GM12878 (cell line): ENCODE data around the gene SIRT7. TPM values are rescaled to one million over a fixed set of nuclear protein-coding genes. Genes with fewer than 3 reads are reported as not detected.

Source experiments
- ATAC-seq: fragments of 200-7000 bp; cut with Tn5 transposase; 3 replicates; pipeline ENCODE4 v1.9.1; 2020; ENCODE audit warnings: mild to moderate bottlenecking, moderate library complexity
- BruUV-seq: library from RNA; stranded (reverse); fragments of 400-500 nt; replicated peaks from 2 replicates; lab custom pipeline; 2021; lab: Mats Ljungman, UMichigan
- CTCF ChIA-PET: fragments of 300-600 bp; sonication (Branson Sonifier 250); formaldehyde crosslinking; extraction: SDS; loops from one replicate; lab custom pipeline; 2021; ENCODE audit warnings: inconsistent platforms; lab: Yijun Ruan, JAX
- POLR2A ChIA-PET: fragments of 350-600 bp; formaldehyde crosslinking; extraction: SDS; loops from one replicate; lab custom pipeline; 2021; ENCODE audit warnings: inconsistent platforms; lab: Charles Lee
- RAD21 ChIA-PET: fragments of 300-600 bp; sonication (Branson Sonifier 250); formaldehyde crosslinking; loops from one replicate; lab custom pipeline; 2023; ENCODE audit warnings: antibody characterized with exemption; ENCODE audit not compliant: unreplicated experiment; lab: Charles Lee
- SMC1A ChIA-PET: fragments of 300-600 bp; sonication (Branson Sonifier 250); formaldehyde crosslinking; loops from one replicate; lab custom pipeline; 2023; ENCODE audit not compliant: unreplicated experiment, uncharacterized antibody; lab: Charles Lee
- DNase-seq: peaks from one replicate; pipeline ENCODE4 v3.0.0-alpha.2; 2011; ENCODE audit warnings: low read depth, low spot score
- FAIRE-seq: peaks from 3 replicates; lab custom pipeline; 2011; peaks lifted over from hg19 to GRCh38; lab: Jason Lieb, UNC
- H2AFZ ChIP-seq: 2 replicates; pipeline ENCODE4 v1.6.0; 2011; ENCODE audit warnings: low read depth, low read length, control low read depth; ENCODE audit not compliant: control insufficient read depth
- H3K27ac ChIP-seq: 2 replicates; pipeline ENCODE4 v1.5.1; 2011; ENCODE audit warnings: control low read depth; ENCODE audit not compliant: control insufficient read depth, insufficient read depth
- H3K27me3 ChIP-seq, 2 experiments: replicated peaks in 1 of 2; 2 replicates each; pipeline versions ENCODE4 v1.6.0 to v1.6.1; 2011; ENCODE audit warnings: low read length in 1 of 2; ENCODE audit not compliant: control insufficient read depth in 2 of 2, insufficient read depth in 2 of 2
- H3K36me3 ChIP-seq, 2 experiments: 2 replicates each; pipeline ENCODE4 v1.5.1; 2011; ENCODE audit warnings: low read length in 1 of 2; ENCODE audit not compliant: control insufficient read depth in 2 of 2, insufficient read depth in 2 of 2
- H3K4me1 ChIP-seq: 2 replicates; pipeline ENCODE4 v1.6.1; 2011; ENCODE audit warnings: mild to moderate bottlenecking, low read length, moderate library complexity, mixed read lengths; ENCODE audit not compliant: control insufficient read depth, insufficient read depth
- H3K4me2 ChIP-seq: 2 replicates; pipeline ENCODE4 v1.6.0; 2011; ENCODE audit warnings: control low read depth; ENCODE audit not compliant: control insufficient read depth, insufficient read depth
- H3K4me3 ChIP-seq: fragments of 200-600 bp; sonication (generic); 2 replicates; pipeline ENCODE4 v1.5.1; 2016
- H3K79me2 ChIP-seq: 2 replicates; pipeline ENCODE4 v1.6.0; 2011; ENCODE audit warnings: low read length; ENCODE audit not compliant: control insufficient read depth, insufficient read depth
- H3K9ac ChIP-seq: 2 replicates; pipeline ENCODE4 v1.8.0; 2011; ENCODE audit warnings: low read length, control low read depth, mixed read lengths; ENCODE audit not compliant: control insufficient read depth, insufficient read depth
- H3K9me3 ChIP-seq: replicated peaks from 3 replicates; pipeline ENCODE4 v1.5.1; 2011; ENCODE audit warnings: mild to moderate bottlenecking, low read length; ENCODE audit not compliant: control insufficient read depth, insufficient read depth
- H4K20me1 ChIP-seq: 2 replicates; pipeline ENCODE4 v1.6.0; 2011; ENCODE audit not compliant: control insufficient read depth, insufficient read depth
- BMI1 ChIP-seq: fragments of 450-650 bp; IDR thresholded peaks from 2 replicates; pipeline ENCODE4 v1.6.1; 2016; ENCODE audit warnings: mild to moderate bottlenecking, moderate library complexity, borderline replicate concordance
- HDGF ChIP-seq: fragments of 450-650 bp; IDR thresholded peaks from 2 replicates; pipeline ENCODE4 v1.6.1; 2016; ENCODE audit warnings: antibody characterized with exemption
- MEF2B ChIP-seq: fragments of 450-650 bp; IDR thresholded peaks from 2 replicates; pipeline ENCODE4 v1.6.1; 2018; ENCODE audit warnings: mild to moderate bottlenecking, moderate library complexity; ENCODE audit not compliant: partially characterized antibody, poor library complexity, severe bottlenecking
- NR2F1 ChIP-seq: fragments of 450-650 bp; conservative IDR thresholded peaks from 2 replicates; pipeline ENCODE4 v1.6.1; 2017; ENCODE audit warnings: mild to moderate bottlenecking
- RAD21 ChIP-seq: IDR thresholded peaks from 2 replicates; pipeline ENCODE4 v1.6.1; 2011; ENCODE audit warnings: mild to moderate bottlenecking, low read depth, low read length, moderate library complexity; ENCODE audit not compliant: insufficient read depth
- RAD51 ChIP-seq: fragments of 450-650 bp; IDR thresholded peaks from 2 replicates; pipeline ENCODE4 v1.6.1; 2016; ENCODE audit warnings: moderate library complexity, mild to moderate bottlenecking, inconsistent platforms
- RBBP5 ChIP-seq: fragments of 200-600 bp; sonication (generic); conservative IDR thresholded peaks from 2 replicates; pipeline ENCODE4 v1.6.1; 2016
- ZNF217 ChIP-seq: fragments of 450-650 bp; IDR thresholded peaks from 2 replicates; pipeline ENCODE4 v1.6.1; 2017; ENCODE audit warnings: antibody characterized with exemption, mild to moderate bottlenecking
- WGBS: methylation state at CpG from one replicate; pipeline ENCODE4 v1.1.6; 2016; ENCODE audit warnings: low lambda C conversion rate; ENCODE audit not compliant: insufficient replicate concordance, insufficient coverage; ENCODE audit errors: missing lambda C conversion rate; 5-methylcytosine and 5-hydroxymethylcytosine counted together
- in situ Hi-C: fragments of 300-500 bp; cut with MboI; formaldehyde crosslinking; loops from 9 replicates; pipeline ENCODE4 v1.14.3; 2018; ENCODE audit warnings: mixed read lengths
- intact Hi-C: fragments of 100-400 bp; cut with micrococcal nuclease; formaldehyde crosslinking; loops from one replicate; pipeline ENCODE4 v1.14.2; 2022; ENCODE audit not compliant: unreplicated experiment
- polyA plus RNA-seq, 11 experiments: library from polyadenylated mRNA; depleted of rRNA in 4 of 11; unstranded in 6 of 11; stranded (reverse) in 5 of 11; fragments of >200 nt; fragmentation: Nextera tagmentation in 4 of 11; fragmentation: Illumina TruSeq in 1 of 11; extraction: Ambion mirVana in 4 of 11; extraction: Trizol in 1 of 11; gene quantifications; 1 replicate in 1 of 11; 2 replicates in 10 of 11; pipeline versions ENCODE4 v1.2.1 to v1.2.3, GENCODE V29; 2011 to 2016; ENCODE audit warnings: inconsistent platforms in 2 of 11, missing spikeins in 2 of 11, low read depth in 1 of 11
- total RNA-seq, 4 experiments: library from RNA; depleted of rRNA in 3 of 4; stranded (reverse); fragments of >200 nt in 3 of 4; fragmentation: Illumina TruSeq in 1 of 4; extraction: Trizol in 1 of 4; gene quantifications; 2 replicates each; pipeline versions ENCODE4 v1.2.1 to v1.2.3, GENCODE V29; 2013 to 2021
- TF ChIP-seq, protein P1 (sequence below): fragments of 450-650 bp; IDR thresholded peaks from 2 replicates; pipeline ENCODE4 v1.6.1; 2016; ENCODE audit warnings: mild to moderate bottlenecking, moderate library complexity, borderline replicate concordance
- TF ChIP-seq, protein P2 (sequence below): fragments of 450-650 bp; IDR thresholded peaks from 2 replicates; pipeline ENCODE4 v1.6.1; 2014; ENCODE audit warnings: mild to moderate bottlenecking
- TF ChIP-seq, protein P3 (sequence below): fragments of 450-650 bp; IDR thresholded peaks from 2 replicates; pipeline ENCODE4 v1.6.1; 2016; ENCODE audit warnings: mild to moderate bottlenecking
- TF ChIP-seq, protein P4 (sequence below): IDR thresholded peaks from 2 replicates; pipeline ENCODE4 v1.6.1; 2011; ENCODE audit warnings: borderline replicate concordance, low read depth, mild to moderate bottlenecking, moderate library complexity, mixed read lengths, low read length; ENCODE audit not compliant: insufficient read depth; ENCODE audit errors: extremely low read length
- TF ChIP-seq, protein P5 (sequence below): IDR thresholded peaks from 2 replicates; pipeline ENCODE4 v1.6.1; 2011; ENCODE audit warnings: low read depth, mild to moderate bottlenecking, low read length, moderate library complexity, borderline replicate concordance; ENCODE audit errors: extremely low read depth

SIRT7 gene
- total and polyA plus RNA-seq, 10 of the 15 experiments (the other 5 are each of a cell fraction or from before 2014, with no cell fraction given), result 1.2 to 56.2 (median 22.7) TPM

DNA sequence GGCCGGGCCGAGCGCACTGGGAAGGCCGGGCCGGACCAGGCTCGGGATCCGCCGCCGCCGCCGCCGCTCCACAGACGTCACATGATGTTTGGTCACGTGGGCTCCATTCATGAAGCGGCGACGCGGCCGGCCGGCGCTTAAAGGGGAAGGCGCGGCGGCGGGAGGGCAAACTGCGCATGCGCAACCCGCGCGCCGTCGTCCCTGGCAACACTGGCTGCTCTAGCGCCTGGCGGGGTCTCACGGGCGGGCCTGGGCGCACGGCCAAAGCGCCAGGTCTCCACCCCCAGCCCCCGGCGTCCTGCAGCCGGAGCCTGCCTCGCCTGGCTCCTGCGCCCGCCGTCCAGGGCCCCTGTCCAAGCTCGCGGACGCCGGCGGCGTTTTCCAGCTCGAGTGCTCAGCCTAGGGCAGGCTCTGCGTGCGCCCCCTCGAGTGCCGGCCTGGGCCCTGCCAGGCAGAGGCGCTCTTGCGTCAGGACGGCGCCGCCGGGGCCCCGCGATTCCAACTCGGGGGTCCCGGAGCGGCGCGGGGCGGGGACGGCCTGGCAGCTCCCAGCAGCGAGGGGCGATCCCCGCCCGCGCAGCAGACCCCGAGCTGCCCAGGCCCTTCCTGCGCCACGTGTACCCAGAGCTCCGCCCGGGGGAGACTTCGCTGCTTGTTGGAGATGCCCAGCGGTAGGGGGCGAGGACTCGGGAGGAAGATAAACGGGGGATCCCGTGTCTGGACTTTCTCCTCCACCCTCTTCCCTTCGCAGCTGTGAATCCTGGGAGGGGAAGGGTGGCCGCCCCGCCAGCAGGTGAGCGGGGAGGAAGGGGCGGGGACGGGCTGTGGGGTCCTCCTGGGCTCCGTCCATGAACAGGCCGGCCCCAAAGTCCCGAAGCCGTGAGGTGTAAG is 9.9 kb upstream of the SIRT7 start, which contains the start of gene MAFG:
Gene MAFG (minus strand): TSS at position 83 of the 891 bp plus-strand sequence. CDS start 4,550 bp downstream, outside the sequence.
- BruUV-seq, result no TSS peak
- Histone ChIP-seq H3K9me3 (no peaks in the 10 kb centered on the region), H3K27ac (peak within 1 kb of the TSS; percentile 71), H4K20me1 (no peaks in the 10 kb centered on the region; the same call in 1 of the 2 replicates), H3K4me3 (peak within 1 kb of the TSS; percentile 83), H3K79me2 (peaks cover 38% of the 10 kb centered on the region), H2AFZ (peak within 1 kb of the TSS; percentile 89), H3K36me3 (no peaks in the 10 kb centered on the region; a peak in 2 of 4 replicates), H3K4me2 (peak within 1 kb of the TSS; percentile 97), H3K9ac (peak within 1 kb of the TSS; percentile 85), H3K27me3 (no peaks in the 10 kb centered on the region), H3K4me1 (peaks cover 27% of the 10 kb centered on the region)
- ChIA-PET POLR2A (interaction anchor here (0.6 to 1.6 kb wide), 6 partner anchors 9 to 269 kb away, joined by 3 to 8 read pairs (median 4); partner anchors contain the start of genes P4HB and PYCR1), SMC1A (interaction anchor here (1.0 to 1.5 kb wide), 3 partner anchors 11 to 94 kb away, joined by 3 to 6 read pairs (median 3); no protein-coding TSS in a partner anchor), CTCF (interaction anchor here (0.8 to 1.7 kb wide), 6 partner anchors 8 to 93 kb away, joined by 4 to 8 read pairs (median 4); no protein-coding TSS in a partner anchor), RAD21 (interaction anchor here (0.8 to 1.0 kb wide), 2 partner anchors 35 to 67 kb away, joined by 3 read pairs; partner anchors contain the start of gene P4HB)
- FAIRE-seq (peak; percentile 61), ATAC-seq (peak; percentile 75), DNase-seq (peak; percentile 48)
- intact Hi-C loops (loop anchor here (5.0 kb wide), 2 partner anchors 39 to 56 kb away; partner anchors contain the start of gene ARHGDIA), in situ Hi-C loops (no loop called here)
- 8% methylated on average over 88 of the region's 98 CpGs for WGBS
- TF ChIP-seq NR2F1, result peak; percentile 53; the same call in 1 of the 2 replicates
- TF ChIP-seq MEF2B, result peak; percentile 23
- TF ChIP-seq, protein P1, sequence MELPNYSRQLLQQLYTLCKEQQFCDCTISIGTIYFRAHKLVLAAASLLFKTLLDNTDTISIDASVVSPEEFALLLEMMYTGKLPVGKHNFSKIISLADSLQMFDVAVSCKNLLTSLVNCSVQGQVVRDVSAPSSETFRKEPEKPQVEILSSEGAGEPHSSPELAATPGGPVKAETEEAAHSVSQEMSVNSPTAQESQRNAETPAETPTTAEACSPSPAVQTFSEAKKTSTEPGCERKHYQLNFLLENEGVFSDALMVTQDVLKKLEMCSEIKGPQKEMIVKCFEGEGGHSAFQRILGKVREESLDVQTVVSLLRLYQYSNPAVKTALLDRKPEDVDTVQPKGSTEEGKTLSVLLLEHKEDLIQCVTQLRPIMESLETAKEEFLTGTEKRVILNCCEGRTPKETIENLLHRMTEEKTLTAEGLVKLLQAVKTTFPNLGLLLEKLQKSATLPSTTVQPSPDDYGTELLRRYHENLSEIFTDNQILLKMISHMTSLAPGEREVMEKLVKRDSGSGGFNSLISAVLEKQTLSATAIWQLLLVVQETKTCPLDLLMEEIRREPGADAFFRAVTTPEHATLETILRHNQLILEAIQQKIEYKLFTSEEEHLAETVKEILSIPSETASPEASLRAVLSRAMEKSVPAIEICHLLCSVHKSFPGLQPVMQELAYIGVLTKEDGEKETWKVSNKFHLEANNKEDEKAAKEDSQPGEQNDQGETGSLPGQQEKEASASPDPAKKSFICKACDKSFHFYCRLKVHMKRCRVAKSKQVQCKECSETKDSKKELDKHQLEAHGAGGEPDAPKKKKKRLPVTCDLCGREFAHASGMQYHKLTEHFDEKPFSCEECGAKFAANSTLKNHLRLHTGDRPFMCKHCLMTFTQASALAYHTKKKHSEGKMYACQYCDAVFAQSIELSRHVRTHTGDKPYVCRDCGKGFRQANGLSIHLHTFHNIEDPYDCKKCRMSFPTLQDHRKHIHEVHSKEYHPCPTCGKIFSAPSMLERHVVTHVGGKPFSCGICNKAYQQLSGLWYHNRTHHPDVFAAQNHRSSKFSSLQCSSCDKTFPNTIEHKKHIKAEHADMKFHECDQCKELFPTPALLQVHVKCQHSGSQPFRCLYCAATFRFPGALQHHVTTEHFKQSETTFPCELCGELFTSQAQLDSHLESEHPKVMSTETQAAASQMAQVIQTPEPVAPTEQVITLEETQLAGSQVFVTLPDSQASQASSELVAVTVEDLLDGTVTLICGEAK, result no peak
- TF ChIP-seq, protein P2, sequence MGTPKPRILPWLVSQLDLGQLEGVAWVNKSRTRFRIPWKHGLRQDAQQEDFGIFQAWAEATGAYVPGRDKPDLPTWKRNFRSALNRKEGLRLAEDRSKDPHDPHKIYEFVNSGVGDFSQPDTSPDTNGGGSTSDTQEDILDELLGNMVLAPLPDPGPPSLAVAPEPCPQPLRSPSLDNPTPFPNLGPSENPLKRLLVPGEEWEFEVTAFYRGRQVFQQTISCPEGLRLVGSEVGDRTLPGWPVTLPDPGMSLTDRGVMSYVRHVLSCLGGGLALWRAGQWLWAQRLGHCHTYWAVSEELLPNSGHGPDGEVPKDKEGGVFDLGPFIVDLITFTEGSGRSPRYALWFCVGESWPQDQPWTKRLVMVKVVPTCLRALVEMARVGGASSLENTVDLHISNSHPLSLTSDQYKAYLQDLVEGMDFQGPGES, result 0 out of 2 replicates have a peak, but pooled peaks have one; percentile 2
- peak; percentile 96 for TF ChIP-seq RAD51
- TF ChIP-seq, protein P3, sequence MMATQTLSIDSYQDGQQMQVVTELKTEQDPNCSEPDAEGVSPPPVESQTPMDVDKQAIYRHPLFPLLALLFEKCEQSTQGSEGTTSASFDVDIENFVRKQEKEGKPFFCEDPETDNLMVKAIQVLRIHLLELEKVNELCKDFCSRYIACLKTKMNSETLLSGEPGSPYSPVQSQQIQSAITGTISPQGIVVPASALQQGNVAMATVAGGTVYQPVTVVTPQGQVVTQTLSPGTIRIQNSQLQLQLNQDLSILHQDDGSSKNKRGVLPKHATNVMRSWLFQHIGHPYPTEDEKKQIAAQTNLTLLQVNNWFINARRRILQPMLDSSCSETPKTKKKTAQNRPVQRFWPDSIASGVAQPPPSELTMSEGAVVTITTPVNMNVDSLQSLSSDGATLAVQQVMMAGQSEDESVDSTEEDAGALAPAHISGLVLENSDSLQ, result no peak
- peak; percentile 84 for TF ChIP-seq BMI1
- TF ChIP-seq, protein P4, sequence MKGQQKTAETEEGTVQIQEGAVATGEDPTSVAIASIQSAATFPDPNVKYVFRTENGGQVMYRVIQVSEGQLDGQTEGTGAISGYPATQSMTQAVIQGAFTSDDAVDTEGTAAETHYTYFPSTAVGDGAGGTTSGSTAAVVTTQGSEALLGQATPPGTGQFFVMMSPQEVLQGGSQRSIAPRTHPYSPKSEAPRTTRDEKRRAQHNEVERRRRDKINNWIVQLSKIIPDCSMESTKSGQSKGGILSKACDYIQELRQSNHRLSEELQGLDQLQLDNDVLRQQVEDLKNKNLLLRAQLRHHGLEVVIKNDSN, result peak; percentile 94
- TF ChIP-seq RBBP5, result no peak
- 0 out of 2 replicates have a peak, but pooled peaks have one; percentile 3 for TF ChIP-seq RAD21
- TF ChIP-seq, protein P5, sequence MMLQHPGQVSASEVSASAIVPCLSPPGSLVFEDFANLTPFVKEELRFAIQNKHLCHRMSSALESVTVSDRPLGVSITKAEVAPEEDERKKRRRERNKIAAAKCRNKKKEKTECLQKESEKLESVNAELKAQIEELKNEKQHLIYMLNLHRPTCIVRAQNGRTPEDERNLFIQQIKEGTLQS, result peak; percentile 95
- TF ChIP-seq ZNF217, result 0 out of 2 replicates have a peak, but pooled peaks have one; percentile 67
- TF ChIP-seq HDGF, result no peak
